Neuronal stem cell (in vitro differentiated cells): Measurements from ENCODE around the gene GSE1.

Experiments used
- DNase-seq: peaks from one replicate; pipeline ENCODE4 v3.0.0-alpha.2; 2013; ENCODE audit warnings: low spot score
- H2AFZ ChIP-seq: one replicate; pipeline ENCODE4 v1.6.1; 2013; ENCODE audit warnings: mild to moderate bottlenecking, low read length, inconsistent platforms
- H2AK5ac ChIP-seq: 2 replicates; pipeline ENCODE4 v1.6.1; 2013; ENCODE audit warnings: low read depth, mild to moderate bottlenecking, inconsistent platforms, low read length, moderate library complexity, mixed read lengths
- H2BK120ac ChIP-seq: 2 replicates; pipeline ENCODE4 v1.6.1; 2013; ENCODE audit warnings: low read depth, mild to moderate bottlenecking, inconsistent platforms, low read length, moderate library complexity, mixed read lengths
- H2BK12ac ChIP-seq: one replicate; pipeline ENCODE4 v1.6.1; 2013; ENCODE audit warnings: low read length, inconsistent platforms
- H2BK15ac ChIP-seq: 2 replicates; pipeline ENCODE4 v1.6.1; 2013; ENCODE audit warnings: mild to moderate bottlenecking, low read length, inconsistent platforms, mixed read lengths
- H2BK5ac ChIP-seq: one replicate; pipeline ENCODE4 v1.6.1; 2013; ENCODE audit warnings: inconsistent platforms, mild to moderate bottlenecking, low read length, moderate library complexity
- H3K14ac ChIP-seq: one replicate; pipeline ENCODE4 v1.6.1; 2013; ENCODE audit warnings: low read length, inconsistent platforms
- H3K18ac ChIP-seq: 2 replicates; pipeline ENCODE4 v1.6.1; 2013; ENCODE audit warnings: low read length, inconsistent platforms
- H3K23ac ChIP-seq: 2 replicates; pipeline ENCODE4 v1.6.1; 2013; ENCODE audit warnings: low read depth, mild to moderate bottlenecking, mixed read lengths, low read length, inconsistent platforms; ENCODE audit not compliant: poor library complexity
- H3K27ac ChIP-seq: replicated peaks from 3 replicates; pipeline ENCODE4 v1.5.1; 2013; ENCODE audit warnings: low read length, inconsistent platforms
- H3K27me3 ChIP-seq, 3 experiments: 2 replicates each; pipeline ENCODE4 v1.6.1; 2013; ENCODE audit warnings: low read length in 3 of 3, mild to moderate bottlenecking in 2 of 3, inconsistent platforms in 1 of 3, low read depth in 1 of 3, mixed read lengths in 1 of 3, moderate library complexity in 1 of 3; ENCODE audit not compliant: control insufficient read depth in 3 of 3, insufficient read depth in 3 of 3
- H3K36me3 ChIP-seq, 2 donors: replicated peaks in 1 of 2; 2 replicates each; pipeline ENCODE4 v1.6.1; 2013; ENCODE audit warnings: low read length in 2 of 2; ENCODE audit not compliant: control insufficient read depth in 2 of 2, insufficient read depth in 2 of 2
- H3K4ac ChIP-seq: 2 replicates; pipeline ENCODE4 v1.6.1; 2013; ENCODE audit warnings: inconsistent platforms, mild to moderate bottlenecking, low read length, moderate library complexity
- H3K4me1 ChIP-seq, 2 donors: 1 replicate in 1 of 2; 2 replicates in 1 of 2; pipeline ENCODE4 v1.6.1; 2013; ENCODE audit warnings: low read length in 2 of 2, low read depth in 1 of 2; ENCODE audit not compliant: control insufficient read depth in 2 of 2, insufficient read depth in 1 of 2
- H3K4me2 ChIP-seq: one replicate; pipeline ENCODE4 v1.6.1; 2013; ENCODE audit warnings: mild to moderate bottlenecking, low read length, inconsistent platforms; ENCODE audit not compliant: insufficient read depth, poor library complexity, severe bottlenecking
- H3K4me3 ChIP-seq, 2 donors: 2 replicates each; pipeline ENCODE4 v1.5.1; 2013; ENCODE audit warnings: low read length in 2 of 2, mild to moderate bottlenecking in 2 of 2, inconsistent platforms in 1 of 2, moderate library complexity in 1 of 2
- H3K79me1 ChIP-seq: one replicate; pipeline ENCODE4 v1.6.1; 2013; ENCODE audit warnings: low read depth, mild to moderate bottlenecking, inconsistent platforms, low read length, moderate library complexity
- H3K9ac ChIP-seq: one replicate; pipeline ENCODE4 v1.6.1; 2013; ENCODE audit warnings: mild to moderate bottlenecking, low read depth, low read length, inconsistent platforms; ENCODE audit not compliant: poor library complexity
- H3K9me3 ChIP-seq, 2 donors: replicated peaks in 1 of 2; 2 replicates each; pipeline versions ENCODE3 to v1.6.1; 2013; ENCODE audit warnings: low read length in 2 of 2, mild to moderate bottlenecking in 2 of 2, inconsistent platforms in 1 of 2, low read depth in 1 of 2, mixed read lengths in 1 of 2, moderate library complexity in 1 of 2; ENCODE audit not compliant: control insufficient read depth in 2 of 2, insufficient read depth in 1 of 2
- H4K8ac ChIP-seq: one replicate; pipeline ENCODE4 v1.6.1; 2013; ENCODE audit warnings: low read depth, mild to moderate bottlenecking, inconsistent platforms, low read length, moderate library complexity
- H4K91ac ChIP-seq: one replicate; pipeline ENCODE4 v1.6.1; 2013; ENCODE audit warnings: low read length, low read depth, mild to moderate bottlenecking, inconsistent platforms; ENCODE audit not compliant: poor library complexity
- WGBS, 2 donors: extraction: QIAGEN DNeasy Blood & Tissue Kit; methylation state at CpG; one replicate each; pipeline ENCODE4 v1.1.7; 2013; ENCODE audit warnings: missing lambda C conversion rate in 2 of 2, mixed read lengths in 1 of 2; ENCODE audit not compliant: insufficient read length in 2 of 2, insufficient replicate concordance in 1 of 2; ENCODE audit errors: extremely low coverage in 2 of 2; 5-methylcytosine and 5-hydroxymethylcytosine counted together

Gene GSE1

DNA sequence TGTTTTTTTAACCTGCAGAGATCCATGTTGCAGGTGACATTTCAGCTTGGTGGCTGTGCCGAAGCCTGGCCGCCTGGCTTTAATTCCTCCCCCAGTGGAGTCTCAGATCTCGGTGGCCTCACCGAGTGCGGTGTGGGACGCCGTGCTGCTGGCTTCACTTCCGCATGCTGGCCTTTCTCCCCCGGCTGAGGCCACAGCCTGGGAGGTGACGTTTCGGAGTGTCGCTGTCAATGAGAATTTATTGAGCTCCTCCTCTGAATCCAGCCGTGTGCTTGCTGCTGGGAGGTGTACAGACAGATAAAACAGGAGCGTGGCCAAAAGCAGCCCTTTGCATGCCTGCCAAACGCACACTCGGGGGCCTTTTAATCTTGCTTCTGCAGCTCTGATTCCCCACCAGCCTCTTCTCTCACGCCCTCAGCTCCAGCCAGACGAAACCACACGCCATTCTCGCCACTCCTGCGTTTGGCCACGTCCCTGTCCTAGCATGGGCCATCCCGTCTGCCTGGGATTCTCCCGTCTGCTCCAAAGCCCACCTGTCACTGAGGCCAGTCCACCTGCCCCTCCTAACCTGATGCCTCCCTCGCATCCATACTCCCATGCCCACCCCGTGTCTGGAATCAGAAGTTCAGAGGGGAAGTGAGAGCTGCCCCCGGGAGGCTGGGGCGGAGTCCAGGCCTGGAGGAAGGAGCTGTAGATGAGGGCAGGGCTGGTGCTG is 3.6 kb downstream of the GSE1 start:
- H3K27me3 ChIP-seq = peaks cover 0 to 5% (median 0%) of the 10 kb centered on the region in 3 experiments
- peaks cover 0 to 35% of the 10 kb centered on the region in 2 donors for H3K36me3 ChIP-seq
- H3K4ac ChIP-seq = no peak overlapping the region
- H2BK120ac ChIP-seq = peak overlapping the region; percentile 3
- H3K4me3 ChIP-seq = no peak overlapping the region
- H3K9ac ChIP-seq = peak overlapping the region; percentile 32
- H3K27ac ChIP-seq = no peak overlapping the region
- peaks cover 2% of the 10 kb centered on the region for H3K79me1 ChIP-seq
- peak overlapping the region; percentile 81 for H2AK5ac ChIP-seq
- H2BK12ac ChIP-seq = no peak overlapping the region
- no peak overlapping the region for H4K8ac ChIP-seq
- H2BK15ac ChIP-seq = peak overlapping the region; percentile 20
- H3K9me3 ChIP-seq = peaks cover 0 to 3% of the 10 kb centered on the region in 2 donors
- no peak overlapping the region for H2BK5ac ChIP-seq
- H3K14ac ChIP-seq = peak overlapping the region; percentile 87
- peaks cover 29 to 36% of the 10 kb centered on the region in 2 donors for H3K4me1 ChIP-seq
- no peak overlapping the region for H4K91ac ChIP-seq
- H2AFZ ChIP-seq = no peak overlapping the region
- H3K4me2 ChIP-seq = no peak overlapping the region
- peak overlapping the region; percentile 46 for H3K18ac ChIP-seq
- H3K23ac ChIP-seq = peak overlapping the region; percentile 69
- no peak for DNase-seq
- no CpG with 5 or more reads among the region's 28 CpGs for WGBS, 2 donors

DNA sequence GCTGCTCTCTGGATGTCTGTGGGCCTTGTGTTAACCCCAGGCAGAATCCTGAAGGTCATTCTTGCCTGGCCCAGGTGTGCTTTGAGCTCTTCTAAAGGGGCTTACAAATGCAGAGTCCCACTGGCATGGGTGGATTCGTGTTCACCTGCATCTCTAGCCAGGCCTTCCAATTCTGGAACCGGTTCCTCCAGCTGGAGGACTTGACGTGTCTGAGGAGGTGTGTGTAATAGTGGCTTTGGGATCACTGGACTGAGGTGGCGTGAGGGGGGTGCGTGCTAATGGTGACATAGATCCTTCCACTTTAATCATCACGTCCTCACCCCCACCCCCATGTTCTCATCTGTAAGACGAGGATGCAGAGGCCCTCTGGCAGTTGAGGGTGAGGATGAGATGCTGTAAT is 4.8 kb downstream of the GSE1 start:
- no peak for DNase-seq
- no peak overlapping the region for H3K27ac ChIP-seq
- H2BK5ac ChIP-seq = peak overlapping the region; percentile 35
- peak overlapping the region; percentile 81 for H2AK5ac ChIP-seq
- no CpG with 5 or more reads among the region's 7 CpGs for WGBS, 2 donors
- H3K4ac ChIP-seq = no peak overlapping the region
- no peak overlapping the region for H2BK120ac ChIP-seq
- H3K14ac ChIP-seq = no peak overlapping the region
- H3K4me1 ChIP-seq = peaks cover 30 to 33% of the 10 kb centered on the region in 2 donors
- no peak overlapping the region for H3K9ac ChIP-seq
- H3K79me1 ChIP-seq = peaks cover 2% of the 10 kb centered on the region
- peaks cover 0 to 3% of the 10 kb centered on the region in 2 donors for H3K9me3 ChIP-seq
- no peak overlapping the region for H3K4me3 ChIP-seq
- peak overlapping the region; percentile 38 for H2BK15ac ChIP-seq
- H3K23ac ChIP-seq = peak overlapping the region; percentile 1
- no peak overlapping the region for H2BK12ac ChIP-seq
- peaks cover 0 to 35% of the 10 kb centered on the region in 2 donors for H3K36me3 ChIP-seq
- no peak overlapping the region for H2AFZ ChIP-seq
- H4K8ac ChIP-seq = no peak overlapping the region
- H3K18ac ChIP-seq = no peak overlapping the region
- H3K27me3 ChIP-seq = no peaks in the 10 kb centered on the region
- no peak overlapping the region for H3K4me2 ChIP-seq
- no peak overlapping the region for H4K91ac ChIP-seq

GRCh38 chr16:85618521-85618920 is 5.4 kb downstream of the GSE1 start:
- no CpG with 5 or more reads among the region's 9 CpGs for WGBS, 2 donors
- H2BK12ac ChIP-seq = no peak overlapping the region
- no peak overlapping the region for H2AK5ac ChIP-seq
- H3K23ac ChIP-seq = no peak overlapping the region
- peaks cover 2% of the 10 kb centered on the region for H3K79me1 ChIP-seq
- H3K9me3 ChIP-seq = peaks cover 0 to 3% of the 10 kb centered on the region in 2 donors
- H3K4ac ChIP-seq = no peak overlapping the region
- no peak overlapping the region for H4K91ac ChIP-seq
- no peak overlapping the region for H2AFZ ChIP-seq
- no peak overlapping the region for H4K8ac ChIP-seq
- DNase-seq = no peak
- H3K27ac ChIP-seq = no peak overlapping the region
- no peak overlapping the region for H3K4me3 ChIP-seq
- H3K18ac ChIP-seq = no peak overlapping the region
- peak overlapping the region; percentile 46 for H2BK15ac ChIP-seq
- peaks cover 0 to 35% of the 10 kb centered on the region in 2 donors for H3K36me3 ChIP-seq
- H2BK120ac ChIP-seq = no peak overlapping the region
- no peak overlapping the region for H3K4me2 ChIP-seq
- H3K27me3 ChIP-seq = no peaks in the 10 kb centered on the region
- no peak overlapping the region for H3K9ac ChIP-seq
- H3K4me1 ChIP-seq = peaks cover 30 to 33% of the 10 kb centered on the region in 2 donors
- no peak overlapping the region for H2BK5ac ChIP-seq
- H3K14ac ChIP-seq = peak overlapping the region; percentile 75

- H2AK5ac ChIP-seq = no peak overlapping the region
- no CpG with 5 or more reads among the region's 28 CpGs for WGBS, 2 donors
- no peak for DNase-seq
- H2BK15ac ChIP-seq = peak overlapping the region; percentile 46
- H3K9me3 ChIP-seq = peaks cover 0 to 3% of the 10 kb centered on the region in 2 donors
- H4K8ac ChIP-seq = no peak overlapping the region
- no peak overlapping the region for H2BK5ac ChIP-seq
- H3K9ac ChIP-seq = peak overlapping the region; percentile 14
- H2BK12ac ChIP-seq = no peak overlapping the region
- no peaks in the 10 kb centered on the region for H3K27me3 ChIP-seq
- H3K23ac ChIP-seq = peak overlapping the region; percentile 45
- peaks cover 0 to 35% of the 10 kb centered on the region in 2 donors for H3K36me3 ChIP-seq
- H3K4me1 ChIP-seq = peaks cover 30 to 33% of the 10 kb centered on the region in 2 donors
- no peak overlapping the region for H4K91ac ChIP-seq
- no peak overlapping the region for H3K4ac ChIP-seq
- H3K79me1 ChIP-seq = peaks cover 2% of the 10 kb centered on the region
- H3K27ac ChIP-seq = no peak overlapping the region
- H2AFZ ChIP-seq = no peak overlapping the region
- no peak overlapping the region for H2BK120ac ChIP-seq
- H3K4me2 ChIP-seq = no peak overlapping the region
- H3K18ac ChIP-seq = peak overlapping the region; percentile 44
- H3K4me3 ChIP-seq = no peak overlapping the region
- H3K14ac ChIP-seq = peak overlapping the region; percentile 98
Observed at GRCh38 chr16:85619101-85619891, 6.2 kb downstream of the GSE1 start.
